Panc1 (cell line): ENCODE measurements around the gene TRAPPC10.
"Not testable (repeated sequence)": the region's sequence is repeated elsewhere in the genome, so short reads cannot be mapped to it uniquely, and the experiment has no call there.

Experiments
- CTCF ChIP-seq: fragments of 450-650 bp; IDR thresholded peaks from 2 replicates; pipeline ENCODE4 v1.5.1; 2017; ENCODE audit warnings: mild to moderate bottlenecking
- POLR2AphosphoS5 ChIP-seq: IDR thresholded peaks from 2 replicates; pipeline ENCODE4 v1.6.1; 2012; ENCODE audit warnings: mild to moderate bottlenecking, low read depth, low read length, moderate library complexity
- SIN3A ChIP-seq: IDR thresholded peaks from 2 replicates; pipeline ENCODE4 v1.6.1; 2012; ENCODE audit warnings: low read depth, mild to moderate bottlenecking, low read length, moderate library complexity, borderline replicate concordance; ENCODE audit not compliant: insufficient read depth
- TF ChIP-seq, protein P1 (sequence below), 2 experiments: IDR thresholded peaks; 2 replicates each; pipeline ENCODE4 v1.6.1; 2011 to 2012; ENCODE audit warnings: low read depth in 2 of 2, control low read depth in 1 of 2, low read length in 1 of 2, mild to moderate bottlenecking in 1 of 2, moderate library complexity in 1 of 2; ENCODE audit not compliant: insufficient read depth in 1 of 2

DNA sequence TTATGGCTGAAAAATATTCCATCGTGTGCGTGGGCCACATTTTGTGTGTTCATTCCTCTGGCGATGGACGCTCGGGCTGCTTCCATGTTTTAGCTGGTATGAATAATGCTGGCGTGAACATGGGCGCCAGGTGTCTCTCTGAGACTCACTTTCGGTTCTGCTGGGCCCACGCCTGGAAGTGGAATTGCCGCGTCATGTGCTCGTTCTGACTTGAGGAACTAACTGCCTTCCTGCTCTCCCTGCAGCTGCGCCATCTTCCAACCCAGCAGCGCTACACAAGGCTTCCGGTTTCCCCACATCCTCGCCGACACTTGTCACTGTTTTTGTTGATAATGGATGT is 141.8 kb downstream of the TRAPPC10 start:
- not testable (repeated sequence) for TF ChIP-seq CTCF, POLR2AphosphoS5, SIN3A
- TF ChIP-seq, protein P1, sequence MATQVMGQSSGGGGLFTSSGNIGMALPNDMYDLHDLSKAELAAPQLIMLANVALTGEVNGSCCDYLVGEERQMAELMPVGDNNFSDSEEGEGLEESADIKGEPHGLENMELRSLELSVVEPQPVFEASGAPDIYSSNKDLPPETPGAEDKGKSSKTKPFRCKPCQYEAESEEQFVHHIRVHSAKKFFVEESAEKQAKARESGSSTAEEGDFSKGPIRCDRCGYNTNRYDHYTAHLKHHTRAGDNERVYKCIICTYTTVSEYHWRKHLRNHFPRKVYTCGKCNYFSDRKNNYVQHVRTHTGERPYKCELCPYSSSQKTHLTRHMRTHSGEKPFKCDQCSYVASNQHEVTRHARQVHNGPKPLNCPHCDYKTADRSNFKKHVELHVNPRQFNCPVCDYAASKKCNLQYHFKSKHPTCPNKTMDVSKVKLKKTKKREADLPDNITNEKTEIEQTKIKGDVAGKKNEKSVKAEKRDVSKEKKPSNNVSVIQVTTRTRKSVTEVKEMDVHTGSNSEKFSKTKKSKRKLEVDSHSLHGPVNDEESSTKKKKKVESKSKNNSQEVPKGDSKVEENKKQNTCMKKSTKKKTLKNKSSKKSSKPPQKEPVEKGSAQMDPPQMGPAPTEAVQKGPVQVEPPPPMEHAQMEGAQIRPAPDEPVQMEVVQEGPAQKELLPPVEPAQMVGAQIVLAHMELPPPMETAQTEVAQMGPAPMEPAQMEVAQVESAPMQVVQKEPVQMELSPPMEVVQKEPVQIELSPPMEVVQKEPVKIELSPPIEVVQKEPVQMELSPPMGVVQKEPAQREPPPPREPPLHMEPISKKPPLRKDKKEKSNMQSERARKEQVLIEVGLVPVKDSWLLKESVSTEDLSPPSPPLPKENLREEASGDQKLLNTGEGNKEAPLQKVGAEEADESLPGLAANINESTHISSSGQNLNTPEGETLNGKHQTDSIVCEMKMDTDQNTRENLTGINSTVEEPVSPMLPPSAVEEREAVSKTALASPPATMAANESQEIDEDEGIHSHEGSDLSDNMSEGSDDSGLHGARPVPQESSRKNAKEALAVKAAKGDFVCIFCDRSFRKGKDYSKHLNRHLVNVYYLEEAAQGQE (IDR thresholded peaks at IDR 0.05; ENCODE audit: insufficient read depth in 1 of 2, low read depth in 2 of 2, low read length in 1 of 2): not testable (repeated sequence)
